Cardiac fibroblast (primary cell): ENCODE results near the gene USP43.
A peak's percentile ranks its signal among the peaks of the same experiment; 100 is the strongest.

ENCODE experiments used
- DNase-seq, 2 donors: peaks; one replicate each; pipeline versions ENCODE4 v3.0.0 to v3.0.0-alpha.2; 2010; ENCODE audit warnings: low read depth in 2 of 2
- H3K4me3 ChIP-seq, 2 donors: replicated peaks in 1 of 2; 1 replicate in 1 of 2; 2 replicates in 1 of 2; pipeline ENCODE4 v1.5.1; 2011; ENCODE audit warnings: low read depth in 2 of 2, low read length in 2 of 2, mild to moderate bottlenecking in 2 of 2, moderate library complexity in 1 of 2
- TF ChIP-seq, protein P1 (sequence below): IDR thresholded peaks from one replicate; pipeline ENCODE4 v1.5.1; 2011; ENCODE audit warnings: low read depth, mild to moderate bottlenecking, low read length, inconsistent platforms

USP43 gene

DNA sequence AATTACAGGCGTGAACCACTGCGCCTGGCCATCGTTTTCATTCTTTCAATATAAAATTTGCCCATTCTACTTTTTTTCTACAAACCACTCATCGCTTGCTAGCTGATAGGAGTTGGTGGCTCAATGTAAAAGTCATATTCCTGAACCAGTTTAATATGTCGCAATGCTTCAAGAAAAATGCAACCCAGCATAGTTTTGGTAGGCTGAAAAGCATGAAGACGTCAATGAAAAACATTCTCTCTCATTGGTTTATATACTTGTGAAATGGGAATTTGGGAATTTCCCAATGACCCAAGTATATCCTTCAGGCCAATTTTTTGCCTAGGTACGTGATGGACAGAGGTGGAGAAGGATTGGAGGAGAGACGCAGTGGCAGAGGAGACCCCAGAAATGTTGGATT lies 26.9 kb downstream of the USP43 start:
- DNase-seq: no peak
- H3K4me3 ChIP-seq: no peak overlapping the region
- TF ChIP-seq, protein P1, sequence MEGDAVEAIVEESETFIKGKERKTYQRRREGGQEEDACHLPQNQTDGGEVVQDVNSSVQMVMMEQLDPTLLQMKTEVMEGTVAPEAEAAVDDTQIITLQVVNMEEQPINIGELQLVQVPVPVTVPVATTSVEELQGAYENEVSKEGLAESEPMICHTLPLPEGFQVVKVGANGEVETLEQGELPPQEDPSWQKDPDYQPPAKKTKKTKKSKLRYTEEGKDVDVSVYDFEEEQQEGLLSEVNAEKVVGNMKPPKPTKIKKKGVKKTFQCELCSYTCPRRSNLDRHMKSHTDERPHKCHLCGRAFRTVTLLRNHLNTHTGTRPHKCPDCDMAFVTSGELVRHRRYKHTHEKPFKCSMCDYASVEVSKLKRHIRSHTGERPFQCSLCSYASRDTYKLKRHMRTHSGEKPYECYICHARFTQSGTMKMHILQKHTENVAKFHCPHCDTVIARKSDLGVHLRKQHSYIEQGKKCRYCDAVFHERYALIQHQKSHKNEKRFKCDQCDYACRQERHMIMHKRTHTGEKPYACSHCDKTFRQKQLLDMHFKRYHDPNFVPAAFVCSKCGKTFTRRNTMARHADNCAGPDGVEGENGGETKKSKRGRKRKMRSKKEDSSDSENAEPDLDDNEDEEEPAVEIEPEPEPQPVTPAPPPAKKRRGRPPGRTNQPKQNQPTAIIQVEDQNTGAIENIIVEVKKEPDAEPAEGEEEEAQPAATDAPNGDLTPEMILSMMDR: no peak

DNA sequence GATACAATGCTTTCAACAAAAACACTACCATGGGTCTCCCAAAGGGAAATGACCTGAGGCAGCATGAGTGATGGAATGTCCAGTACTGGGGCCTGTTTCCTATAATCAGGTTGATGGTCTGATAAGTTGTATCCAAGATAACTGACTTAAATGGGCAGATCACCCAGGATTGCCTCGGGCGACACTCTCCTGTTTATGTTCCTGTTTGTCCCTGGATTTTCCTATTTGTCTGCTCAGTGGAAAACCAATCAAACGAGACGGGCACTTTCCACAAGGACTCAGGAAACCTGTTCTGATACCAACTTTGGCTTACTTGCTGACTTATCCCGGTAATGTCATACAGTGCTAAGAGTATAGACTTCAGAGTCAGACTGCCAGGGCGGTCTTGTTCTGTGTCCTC lies 27.4 kb downstream of the USP43 start:
- DNase-seq: no peak
- TF ChIP-seq, protein P1: no peak
- H3K4me3 ChIP-seq: no peak overlapping the region

DNA sequence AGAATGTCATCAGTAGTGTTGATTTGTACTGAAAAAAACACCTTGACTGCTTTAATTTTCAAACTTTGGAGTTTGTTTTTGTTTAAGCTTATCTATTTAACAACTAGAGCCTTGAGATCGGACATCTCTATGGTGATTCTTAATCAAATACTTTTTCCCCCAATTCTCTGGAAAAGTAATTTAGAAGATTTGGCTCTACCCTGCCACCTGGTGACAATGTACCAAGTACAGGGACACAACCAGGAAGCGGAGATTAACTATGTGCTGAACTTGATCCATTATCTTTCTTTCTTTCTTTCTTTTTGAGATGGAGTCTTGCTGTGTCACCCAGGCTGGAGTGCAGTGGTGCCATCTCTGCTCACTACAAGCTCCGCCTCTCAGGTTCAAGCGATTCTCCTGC lies 30.8 kb downstream of the USP43 start:
- TF ChIP-seq, protein P1: no peak
- DNase-seq: no peak
- H3K4me3 ChIP-seq: no peak overlapping the region

DNA sequence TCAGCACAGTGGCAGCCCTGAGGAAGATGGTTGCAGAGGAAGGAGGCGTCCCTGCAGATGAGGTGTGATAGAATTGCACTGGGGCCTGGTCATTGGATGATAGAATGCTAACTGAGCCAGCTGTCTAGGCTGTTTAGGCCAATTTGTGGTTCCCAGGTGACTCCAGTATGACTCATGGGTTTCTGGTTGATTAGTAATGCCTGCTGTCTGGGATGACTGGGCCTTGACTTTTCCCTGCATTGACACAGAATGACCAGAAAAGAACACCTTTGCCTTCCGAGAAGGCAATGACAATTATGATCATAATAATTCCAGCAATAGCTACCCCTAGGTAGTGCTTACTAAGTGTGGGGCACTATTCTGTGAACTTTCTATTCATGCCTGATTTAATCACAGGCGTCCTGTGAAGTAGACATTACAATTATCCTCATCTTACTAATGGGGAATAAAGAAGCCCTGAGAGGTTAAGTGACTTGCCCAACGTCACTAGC lies 31.5 kb downstream of the USP43 start:
- TF ChIP-seq, protein P1: no peak
- no peak overlapping the region for H3K4me3 ChIP-seq
- peak in 1 of 2 donors; percentile 50 for DNase-seq

DNA sequence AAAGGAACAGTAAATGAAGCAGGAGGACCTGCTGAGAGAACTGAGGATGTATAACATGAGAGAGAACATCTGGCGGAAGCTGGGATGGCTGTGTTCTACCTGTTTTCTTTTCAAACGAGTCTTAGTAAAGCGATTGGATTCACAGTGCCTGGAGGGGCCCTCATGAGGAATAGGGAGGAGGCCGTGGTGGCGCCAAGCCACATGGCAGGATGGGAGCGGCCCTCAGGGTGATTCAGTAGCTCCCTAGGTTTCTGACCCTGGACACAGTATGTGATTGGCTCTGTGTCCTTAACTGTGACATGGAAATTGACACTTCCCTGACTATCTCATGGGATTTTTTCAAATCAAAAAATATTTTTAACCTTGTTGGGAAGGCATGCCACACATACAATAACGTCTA lies 32.1 kb downstream of the USP43 start:
- H3K4me3 ChIP-seq: no peak overlapping the region
- DNase-seq: no peak
- TF ChIP-seq, protein P1: no peak

DNA sequence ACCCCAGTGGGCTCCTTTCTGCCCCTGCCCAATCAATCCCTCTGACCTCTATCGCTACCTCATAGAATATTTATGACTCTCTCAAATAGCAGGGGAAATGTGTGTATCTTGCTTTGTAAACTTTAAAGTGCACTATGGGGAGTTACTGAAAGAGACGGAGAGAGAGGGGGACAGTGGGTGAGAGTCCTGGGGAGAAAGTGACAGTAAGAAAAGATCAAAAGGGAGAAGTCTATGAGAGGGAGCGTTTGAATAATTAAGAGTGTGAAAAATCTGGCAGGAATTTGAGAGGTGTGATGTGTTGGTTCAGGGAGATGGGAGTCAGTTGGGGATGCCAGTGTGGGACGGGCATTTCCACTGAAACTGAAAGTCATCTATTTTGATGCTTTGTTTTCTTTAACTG lies 32.6 kb downstream of the USP43 start:
- H3K4me3 ChIP-seq: no peak overlapping the region
- TF ChIP-seq, protein P1: no peak
- no peak for DNase-seq

DNA sequence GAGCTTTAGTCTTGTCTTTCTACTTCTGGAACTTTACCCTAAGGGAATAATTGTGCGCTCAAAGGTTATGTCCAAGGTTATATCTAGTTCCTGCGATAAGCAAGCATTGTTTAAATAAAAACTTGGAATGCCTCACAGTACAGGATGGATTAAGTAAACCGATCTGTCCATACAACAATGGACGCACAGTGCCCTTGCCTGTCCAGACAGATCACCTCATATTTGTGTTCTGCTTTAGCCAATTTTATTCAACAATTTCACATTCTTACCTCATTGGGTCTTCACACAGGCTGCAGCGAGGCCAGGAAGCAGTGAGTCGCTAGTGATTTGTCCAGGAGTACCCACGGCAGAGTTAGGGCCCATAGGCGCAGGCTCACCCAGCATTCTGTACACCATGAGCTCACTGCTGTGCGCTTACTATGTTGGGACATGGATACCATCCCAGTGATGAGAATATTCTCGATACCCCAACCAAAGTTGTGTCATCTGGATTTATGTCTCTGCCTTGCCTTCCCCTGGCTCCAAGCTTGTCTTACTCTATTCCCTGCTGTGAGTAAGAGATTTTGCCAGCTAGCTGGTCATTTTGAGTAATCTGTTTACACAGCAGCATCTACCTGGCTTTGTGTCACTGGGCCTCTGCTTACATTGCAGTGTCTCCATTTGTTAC lies 39.8 kb downstream of the USP43 start:
- no peak for DNase-seq
- TF ChIP-seq, protein P1: no peak
- no peak overlapping the region for H3K4me3 ChIP-seq
